Measurements from ENCODE around the gene CSNK1G2.

CSNK1G2 gene

GRCh38 chr19:1941146-1942077 is at the start of gene CSNK1G2:
TSS of gene CSNK1G2 (plus strand) at chr19:1941172. CDS start at chr19:1969773, 28,601 bp downstream.
- DNase-seq = peak in 4 of 51 donors; percentile 25 to 50 (median 34)

- DNase-seq = no peak
Measured at GRCh38 chr19:1893791-1894190, 47.2 kb upstream of the CSNK1G2 start.

GRCh38 chr19:1896508-1896907 is 44.5 kb upstream of the CSNK1G2 start:
- no peak for DNase-seq

GRCh38 chr19:1901940-1902404 is 39.0 kb upstream of the CSNK1G2 start:
- peak in 11 of 51 donors; percentile 10 to 35 (median 18) for DNase-seq

GRCh38 chr19:1902923-1903322 is 38.0 kb upstream of the CSNK1G2 start:
- no peak for DNase-seq

GRCh38 chr19:1904860-1905109 is 36.2 kb upstream of the CSNK1G2 start:
- no peak for DNase-seq

- peak; percentile 72 to 99 (median 97) for DNase-seq
Measured at GRCh38 chr19:1905110-1905862, 35.7 kb upstream of the CSNK1G2 start, which contains the start of the genes ADAT3 and SCAMP4. TSS of gene ADAT3 (plus strand) at chr19:1905399. CDS start at chr19:1912048, 6,649 bp downstream. TSS of gene SCAMP4 (plus strand) at chr19:1905399. CDS start at chr19:1915020, 9,621 bp downstream.

- DNase-seq = no peak
Measured at GRCh38 chr19:1905863-1906375, 35.1 kb upstream of the CSNK1G2 start.

GRCh38 chr19:1906985-1907562 is 33.9 kb upstream of the CSNK1G2 start:
- DNase-seq = no peak

- peak in 31 of 51 donors; percentile 14 to 67 (median 38) for DNase-seq
Measured at GRCh38 chr19:1907563-1908363, 33.2 kb upstream of the CSNK1G2 start.

- peak in 5 of 51 donors; percentile 34 to 67 (median 55) for DNase-seq
Measured at GRCh38 chr19:1908364-1908678, 32.7 kb upstream of the CSNK1G2 start.

GRCh38 chr19:1909761-1910080 is 31.3 kb upstream of the CSNK1G2 start:
- peak in 3 of 51 donors; percentile 6 to 38 (median 21) for DNase-seq

GRCh38 chr19:1910177-1910576 is 30.8 kb upstream of the CSNK1G2 start:
- DNase-seq = peak in 15 of 51 donors; percentile 8 to 47 (median 24)

- DNase-seq = no peak
Measured at GRCh38 chr19:1911098-1911497, 29.9 kb upstream of the CSNK1G2 start.

- DNase-seq = peak in 1 of 51 donors; percentile 3
Measured at GRCh38 chr19:1911995-1912394, 29.0 kb upstream of the CSNK1G2 start.

- DNase-seq = no peak
Measured at GRCh38 chr19:1912760-1913505, 28.0 kb upstream of the CSNK1G2 start.

GRCh38 chr19:1913781-1914577 is 27.0 kb upstream of the CSNK1G2 start:
- DNase-seq = no peak

- no peak for DNase-seq
Measured at GRCh38 chr19:1914826-1915341, 26.1 kb upstream of the CSNK1G2 start.

- no peak for DNase-seq
Measured at GRCh38 chr19:1917146-1917545, 23.8 kb upstream of the CSNK1G2 start.

Data from hypothalamus (tissue), 51 donors.